Fibroblast of skin of right biceps (primary cell): ENCODE results near the gene HPS5.

ENCODE experiments used
- DNase-seq: peaks from one replicate; pipeline ENCODE4 v3.0.0-alpha.2; 2013

HPS5 gene

DNA sequence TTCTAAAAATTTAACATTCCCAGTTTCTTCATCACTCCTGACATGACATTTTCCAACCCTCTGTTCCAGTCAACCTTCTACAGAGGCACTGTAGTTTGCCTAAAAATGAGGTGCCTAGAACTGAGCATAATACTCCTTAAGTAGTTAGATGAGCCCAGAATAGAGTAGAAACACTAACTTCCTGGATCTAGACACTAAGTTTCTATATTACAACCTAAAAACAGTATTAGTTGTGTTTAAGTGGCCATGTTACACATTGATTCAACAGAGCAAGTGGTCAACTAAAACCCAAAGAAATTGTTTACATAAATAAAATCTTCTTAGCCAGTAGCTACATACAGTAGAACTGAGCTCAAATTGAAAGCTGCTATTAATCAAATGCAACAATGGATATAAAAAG is 1.3 kb downstream of the HPS5 start:
- no peak for DNase-seq

DNA sequence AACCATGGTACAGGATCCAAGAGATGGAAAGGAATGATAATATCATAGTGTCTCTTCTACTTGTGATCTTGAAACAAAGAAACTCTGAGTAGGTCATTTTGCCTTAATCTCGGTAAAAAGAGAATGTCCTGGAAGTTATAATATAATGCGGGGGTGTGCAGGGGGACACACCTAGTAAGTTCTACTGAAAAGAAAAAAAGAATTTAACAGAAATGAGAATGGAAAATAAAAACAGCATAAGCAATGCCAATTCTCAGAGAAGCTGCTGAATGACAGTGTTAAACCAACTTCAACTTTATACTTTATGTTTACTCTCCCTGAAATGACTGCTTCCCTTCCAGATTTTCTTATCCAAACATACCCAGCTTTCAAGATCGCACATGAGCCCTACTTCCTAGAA is 2.0 kb downstream of the HPS5 start:
- no peak for DNase-seq

DNA sequence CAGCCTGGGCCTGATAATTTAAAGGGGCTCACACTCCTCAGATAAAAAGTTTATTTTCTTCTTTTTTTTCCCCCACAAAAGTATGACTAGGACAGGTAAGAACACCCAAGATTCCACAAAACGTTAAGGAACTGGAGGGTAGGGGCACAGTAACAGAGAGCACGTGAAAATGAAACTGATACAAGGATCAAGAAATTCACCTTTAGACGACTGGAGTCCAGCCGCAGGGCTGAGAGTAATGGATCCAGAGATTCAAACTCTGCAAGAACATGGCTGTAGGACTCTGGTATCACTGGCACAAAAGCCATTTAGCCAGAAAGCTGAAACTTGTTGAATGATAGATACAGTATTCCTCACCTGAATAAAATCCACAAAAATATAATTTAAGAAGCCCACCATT is 4.4 kb downstream of the HPS5 start:
- DNase-seq = no peak

DNA sequence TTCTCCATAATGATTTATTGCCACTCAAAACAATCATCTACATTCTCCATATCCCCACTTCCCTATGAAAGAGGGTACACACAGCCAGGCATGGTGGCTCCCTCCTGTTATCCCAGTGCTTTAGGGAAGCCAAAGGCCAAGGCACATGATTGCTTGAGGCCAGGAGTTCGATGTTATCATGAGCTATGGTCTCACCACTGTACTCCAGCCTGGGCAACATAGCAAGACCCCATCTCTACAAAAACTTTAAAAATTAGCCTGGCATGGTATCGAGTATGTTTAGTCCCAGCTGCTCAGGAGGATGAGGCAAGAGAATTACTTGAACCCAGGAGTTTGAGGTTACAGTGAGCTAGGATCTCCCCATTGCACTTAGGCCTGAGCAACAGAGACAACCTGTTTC is 6.0 kb downstream of the HPS5 start:
- DNase-seq = no peak

DNA sequence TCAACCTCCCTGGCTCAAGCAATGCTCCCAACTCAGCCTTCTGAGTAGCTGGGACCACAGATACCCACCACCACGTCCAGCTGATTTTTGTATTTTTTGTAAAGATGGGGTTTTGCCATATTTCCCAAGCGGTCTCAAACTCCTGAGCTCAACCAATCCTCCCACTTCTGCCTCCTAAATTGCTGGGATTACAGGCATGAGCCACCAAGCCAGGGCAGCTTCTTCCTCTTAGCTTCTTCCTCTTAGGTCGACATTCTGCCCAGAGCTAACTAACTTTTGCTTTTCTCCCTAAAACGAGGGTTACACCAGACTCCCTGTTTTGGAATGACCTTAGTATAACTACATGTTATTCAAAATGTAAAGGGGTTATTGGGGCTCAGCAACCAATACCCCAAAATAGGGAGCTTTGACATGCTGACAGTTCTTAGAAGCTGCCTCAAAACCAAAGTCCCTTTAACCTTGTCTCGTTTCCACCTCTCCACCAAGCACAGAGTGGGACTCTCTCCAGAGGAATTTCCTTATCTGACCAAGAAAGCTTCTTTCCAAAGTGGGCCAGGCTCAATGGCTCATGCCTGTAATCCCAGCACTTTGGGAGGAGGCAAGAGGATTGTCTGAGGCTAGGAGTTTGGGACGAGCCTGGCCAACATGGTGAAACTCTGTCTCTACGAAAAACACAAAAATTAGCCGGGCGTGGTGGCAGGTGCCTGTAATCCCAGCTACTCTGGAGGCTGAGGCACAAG is 7.0 kb downstream of the HPS5 start:
- DNase-seq = no peak

DNA sequence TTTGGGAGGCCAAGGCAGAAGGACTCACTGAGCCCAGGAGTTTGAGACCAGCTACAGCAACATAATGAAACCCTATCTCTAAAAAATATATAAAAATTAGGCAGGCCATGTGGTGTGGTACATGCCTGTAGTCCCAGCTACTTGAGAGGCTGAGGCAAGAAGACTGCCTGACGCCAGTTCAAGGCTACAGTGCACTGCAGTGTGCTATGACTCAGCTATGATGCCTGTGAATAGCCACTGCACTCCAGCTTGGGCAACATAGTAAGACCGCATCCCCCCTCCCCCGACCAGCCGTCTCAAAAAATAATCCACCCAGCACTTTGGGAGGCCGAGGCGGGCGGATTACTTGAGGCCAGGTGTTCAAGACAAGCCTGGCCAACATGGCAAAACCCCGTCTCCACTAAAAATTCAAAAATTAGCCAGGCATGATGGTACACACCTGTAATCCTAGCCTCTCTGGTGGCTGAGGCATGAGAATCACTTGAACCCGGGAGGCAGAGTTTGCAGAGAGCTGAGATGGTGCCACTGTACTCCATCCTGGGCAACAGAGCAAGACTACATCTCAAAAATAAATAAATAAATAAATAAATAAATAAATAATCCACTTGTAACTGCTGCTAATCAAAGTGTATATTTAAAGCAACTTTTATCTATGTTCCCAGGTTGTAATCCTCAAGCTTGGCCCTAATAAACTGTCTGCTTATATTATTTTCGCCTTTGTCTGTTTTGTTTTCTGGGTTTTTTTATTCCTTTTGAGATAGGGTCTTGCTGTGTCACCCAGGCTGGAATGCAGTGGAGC is 7.8 kb downstream of the HPS5 start:
- peak; percentile 53 for DNase-seq

DNA sequence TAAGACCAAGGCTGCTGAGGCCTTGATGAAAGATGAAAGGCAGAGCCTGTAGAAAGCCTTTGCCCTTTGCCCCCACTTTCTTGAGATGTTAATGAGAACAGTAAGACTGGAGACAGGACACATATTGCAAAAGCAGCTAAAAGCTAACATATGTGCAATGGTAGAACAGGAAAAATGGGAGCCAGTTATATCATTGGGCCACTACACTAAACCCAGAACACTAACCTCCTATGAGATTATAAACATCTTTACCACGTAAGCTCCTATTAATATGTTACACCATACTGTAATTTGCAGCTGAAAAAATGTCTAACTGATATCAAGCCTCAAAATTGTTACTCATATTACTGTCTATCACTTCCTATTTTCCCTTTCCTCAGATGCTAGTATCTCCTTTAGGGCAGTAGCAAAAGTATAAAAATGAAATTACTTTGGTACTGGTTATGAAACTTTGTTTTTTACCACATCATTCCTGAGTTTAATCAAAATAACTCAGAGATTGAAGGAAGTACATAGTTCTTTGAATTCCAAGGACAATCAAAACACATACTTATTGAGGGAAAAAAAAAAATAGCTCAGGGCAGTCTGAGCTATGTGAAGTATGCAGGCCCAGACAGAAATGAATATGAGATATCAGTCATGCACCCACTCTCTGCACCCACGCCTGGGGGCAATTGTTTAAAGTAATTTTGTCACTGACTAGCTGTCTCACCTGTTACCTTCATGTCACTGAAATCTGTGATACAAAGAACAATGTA is 9.1 kb downstream of the HPS5 start:
- DNase-seq = peak; percentile 79

DNA sequence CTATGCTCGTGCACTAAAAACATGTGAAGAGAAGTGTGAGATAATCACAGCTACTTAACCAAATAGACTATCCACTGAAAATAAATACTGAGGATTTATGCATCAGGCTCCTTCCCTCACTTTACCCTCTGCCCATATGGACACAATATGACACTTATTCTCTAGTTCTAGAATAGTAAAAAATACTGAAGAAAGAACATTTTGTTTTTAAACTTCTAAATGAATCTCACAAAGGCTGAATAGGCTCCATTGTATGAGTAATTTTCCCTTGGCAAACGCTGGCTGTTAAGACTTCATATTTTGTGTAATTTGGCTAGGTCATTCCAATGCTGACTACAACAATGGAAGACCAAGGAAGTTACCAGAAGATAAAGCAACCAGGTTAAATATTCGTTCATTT is 9.9 kb downstream of the HPS5 start:
- peak; percentile 38 for DNase-seq

DNA sequence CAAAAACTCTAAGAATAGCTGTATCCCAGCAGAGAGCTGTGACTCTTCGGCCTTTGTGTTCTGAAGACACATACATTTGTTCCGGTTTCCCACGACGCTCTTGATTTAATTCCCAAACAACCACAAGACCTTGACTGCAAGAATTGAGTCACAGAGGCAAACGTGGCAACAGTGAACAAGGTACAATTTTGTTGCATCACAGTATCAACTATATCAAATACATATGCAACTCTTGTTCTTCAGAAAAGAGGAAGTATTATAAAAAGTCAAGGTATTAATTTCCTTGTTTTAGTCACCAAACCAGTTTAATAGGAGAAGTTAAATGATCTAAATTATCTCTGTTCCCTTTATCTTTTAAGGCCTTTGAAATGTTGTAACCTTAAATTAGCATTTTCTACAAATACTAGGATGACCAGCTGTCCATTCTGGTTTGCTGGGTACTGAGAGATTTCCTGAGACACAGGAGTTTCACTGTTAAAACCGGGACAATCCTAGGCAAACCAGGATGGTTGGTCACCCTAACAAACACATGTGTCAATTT is 11.1 kb downstream of the HPS5 start:
- peak; percentile 39 for DNase-seq

DNA sequence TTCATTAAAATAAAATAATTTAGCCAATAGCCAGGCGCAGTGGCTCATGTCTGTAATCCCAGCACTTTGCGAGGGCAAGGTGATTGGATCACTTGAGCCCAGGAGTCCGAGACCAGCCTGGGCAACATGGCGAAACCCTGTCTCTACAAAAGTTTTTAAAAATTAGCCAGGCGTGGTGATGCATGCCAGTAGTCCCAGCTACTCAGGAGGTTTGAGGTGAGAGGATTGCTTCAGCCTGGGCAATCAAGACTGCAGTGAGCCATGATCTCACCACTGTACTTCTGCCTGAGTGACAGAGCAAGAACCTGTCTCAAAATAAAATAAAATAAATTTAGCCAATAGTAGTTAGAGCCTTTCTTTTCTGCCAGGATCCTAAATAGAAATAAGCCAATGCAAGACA is 12.2 kb downstream of the HPS5 start:
- DNase-seq = no peak

DNA sequence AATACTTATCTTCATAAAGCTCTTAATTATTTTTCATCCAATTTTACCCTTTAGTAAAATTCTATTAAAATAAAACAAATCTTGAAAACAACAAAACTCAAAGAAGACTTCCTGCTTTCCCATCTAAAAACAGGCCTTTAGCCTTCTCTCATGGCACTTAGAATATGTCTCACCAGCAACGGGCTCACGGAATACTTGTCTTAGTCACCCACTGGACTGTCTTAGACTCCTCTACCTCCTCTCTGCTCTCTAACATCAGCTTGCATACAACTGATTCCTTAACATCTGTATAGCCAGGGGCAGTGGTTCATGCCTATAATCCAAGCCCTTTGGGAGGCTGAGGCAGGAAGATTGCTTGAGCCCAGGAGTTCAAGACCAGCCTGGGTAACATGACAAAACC is 13.7 kb downstream of the HPS5 start:
- DNase-seq = no peak

DNA sequence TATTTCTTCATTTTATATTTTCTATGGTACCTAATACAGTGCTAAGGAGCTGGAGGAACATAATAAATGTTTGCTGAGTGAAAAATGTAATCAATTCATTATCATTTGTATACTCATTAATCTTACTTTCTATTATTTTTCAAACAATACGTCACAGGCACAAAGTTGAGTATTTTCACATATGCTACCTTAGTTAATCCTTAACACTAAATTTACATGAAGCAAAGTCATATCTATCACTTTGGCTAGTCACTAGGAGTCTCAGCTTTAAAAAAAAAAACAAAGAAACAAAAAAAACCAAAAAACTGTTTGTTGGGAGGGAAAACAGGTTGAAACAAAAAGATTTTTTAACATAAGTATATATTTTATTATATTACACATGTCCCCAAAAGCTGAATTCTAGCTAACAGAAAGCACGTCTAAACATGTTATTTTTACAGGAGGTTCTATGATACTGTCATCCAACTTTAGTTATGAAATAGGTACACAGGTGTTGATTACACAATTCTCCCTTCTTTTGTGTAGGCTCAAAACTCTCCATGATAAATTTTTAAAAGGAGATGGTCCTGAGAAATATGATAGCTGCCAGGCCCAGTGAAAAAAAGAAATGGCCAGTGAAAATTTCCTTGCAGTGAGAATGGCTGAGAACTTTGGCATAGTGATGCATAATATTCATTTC is 14.3 kb downstream of the HPS5 start:
- no peak for DNase-seq

DNA sequence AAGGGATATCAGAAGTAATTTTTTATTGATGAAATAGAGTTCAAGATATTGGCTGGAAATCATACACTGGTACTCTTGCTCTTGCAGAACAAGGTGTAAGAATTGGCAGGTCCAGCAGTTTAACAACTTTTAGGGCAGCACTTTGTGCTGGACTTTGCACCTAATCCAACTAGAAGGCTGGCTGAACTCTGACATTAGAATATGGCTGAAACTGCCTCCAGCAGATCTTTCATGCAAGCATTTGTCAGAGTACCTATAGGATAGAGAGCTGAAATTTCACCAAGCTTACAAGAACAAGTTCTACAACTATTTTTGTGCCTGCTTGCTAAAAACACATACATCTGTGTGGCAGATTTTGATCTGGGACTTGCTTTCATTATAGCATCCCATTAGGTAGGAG is 17.2 kb downstream of the HPS5 start:
- DNase-seq = no peak

DNA sequence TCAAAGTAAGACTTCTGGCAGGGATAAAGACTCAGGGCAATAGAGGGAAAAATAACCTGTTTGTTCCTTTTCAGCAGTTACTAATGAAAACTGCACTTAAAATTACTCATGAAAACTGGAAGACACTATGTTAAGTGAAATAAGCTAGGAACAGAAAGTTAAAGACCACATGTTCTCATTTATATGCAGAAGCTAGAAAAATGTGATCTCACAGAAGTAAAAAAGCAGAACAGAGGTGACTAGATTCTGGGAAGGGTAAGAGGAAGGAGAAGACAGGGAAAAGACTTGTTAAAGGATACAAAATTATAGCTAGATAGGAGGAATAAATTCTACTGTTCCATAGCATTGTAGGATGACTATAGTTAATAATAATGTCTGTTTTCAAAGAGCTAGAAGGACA is 22.2 kb downstream of the HPS5 start:
- DNase-seq = no peak

DNA sequence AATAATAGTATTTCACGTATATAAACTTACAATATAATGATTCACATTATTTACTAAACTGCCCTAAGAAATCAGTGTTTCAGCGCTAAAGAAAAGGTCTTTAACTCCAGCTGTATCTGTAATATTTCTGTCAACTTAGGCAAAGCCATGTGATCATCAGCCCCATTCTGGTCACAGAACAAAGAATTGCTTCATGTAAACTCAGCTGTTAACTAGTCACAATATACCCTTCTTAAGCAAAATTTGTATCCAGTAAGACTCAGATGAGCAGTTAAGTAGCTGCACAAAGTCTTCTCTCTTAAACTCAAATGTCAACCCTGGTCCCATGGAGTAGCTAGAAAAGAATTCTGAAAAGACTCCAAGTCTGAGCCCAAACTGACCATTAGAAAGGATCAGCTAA is 26.6 kb downstream of the HPS5 start:
- no peak for DNase-seq

DNA sequence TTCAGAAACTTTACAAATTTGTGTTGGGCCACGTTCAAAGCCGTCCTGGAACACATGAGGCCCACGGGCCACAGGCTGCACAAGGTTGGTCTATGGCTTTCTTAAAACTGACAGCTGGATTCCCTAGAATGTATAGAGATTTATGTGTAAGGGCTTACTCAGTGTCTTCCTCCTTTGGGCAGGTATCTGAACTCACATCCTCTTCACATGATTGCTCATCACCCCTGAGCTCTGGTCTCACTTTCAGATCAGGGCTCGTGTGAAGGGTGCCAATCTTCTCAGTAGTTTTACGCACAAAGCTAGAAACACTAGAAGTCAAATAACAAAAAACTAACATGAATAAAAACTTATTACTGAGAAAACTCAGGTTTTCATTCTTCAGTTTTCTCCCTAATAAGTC is 27.1 kb downstream of the HPS5 start:
- no peak for DNase-seq

DNA sequence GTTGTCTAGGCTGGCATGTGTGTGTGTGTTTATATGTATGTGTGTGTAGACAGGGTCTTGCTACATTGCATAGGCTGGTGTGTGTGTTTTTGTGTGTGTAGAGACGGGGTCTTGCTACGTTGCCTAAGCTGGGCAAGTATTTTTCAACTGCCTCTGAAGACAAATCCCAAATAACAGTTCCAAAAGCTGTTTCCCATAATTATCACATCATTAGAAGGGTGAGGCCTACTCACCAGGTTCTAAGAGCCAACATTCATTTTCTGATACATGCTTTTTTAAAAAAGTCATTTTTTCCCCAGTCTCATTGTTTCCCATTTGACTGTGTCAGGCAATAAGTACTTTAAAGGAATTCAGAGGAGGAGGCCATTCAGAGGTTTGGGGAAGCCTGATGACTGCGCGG is 33.0 kb downstream of the HPS5 start:
- no peak for DNase-seq

DNA sequence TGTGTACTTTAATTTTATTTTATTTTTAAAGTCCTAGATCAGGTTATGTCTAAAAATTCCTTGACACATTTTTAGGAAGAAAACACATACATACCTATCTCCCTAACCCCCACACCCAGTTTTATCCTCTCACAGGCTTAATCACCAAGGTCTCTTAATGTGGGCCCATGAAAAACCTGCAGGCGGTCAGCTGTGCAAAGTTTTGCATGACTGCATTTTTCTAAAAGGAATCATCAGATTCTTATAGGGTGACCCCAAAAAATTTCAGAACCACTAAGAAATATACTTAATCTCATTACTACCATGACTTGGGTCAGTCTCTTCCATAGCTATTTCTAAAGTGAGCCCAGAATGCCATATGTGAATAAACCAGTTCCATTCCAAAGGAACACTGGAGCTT is 36.1 kb downstream of the HPS5 start:
- DNase-seq = no peak

DNA sequence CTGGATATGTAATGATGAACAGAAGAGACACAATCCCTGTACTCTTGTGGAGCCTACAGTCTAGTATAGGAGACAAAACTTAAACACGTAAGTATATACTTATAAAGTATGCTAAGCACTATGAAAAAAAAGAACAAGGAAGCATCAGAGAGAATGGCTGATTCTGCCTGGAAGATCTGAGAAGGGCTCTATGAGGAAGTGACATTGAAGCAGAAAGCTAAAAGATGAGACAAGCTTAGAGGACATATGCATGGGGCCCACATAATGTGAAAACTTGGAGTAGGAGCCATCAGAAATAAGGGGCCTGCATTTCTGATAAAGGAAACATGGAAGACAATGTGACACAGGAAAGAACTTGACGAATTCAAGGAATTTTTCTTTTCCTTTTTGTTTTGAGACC is 39.3 kb downstream of the HPS5 start:
- DNase-seq = no peak

DNA sequence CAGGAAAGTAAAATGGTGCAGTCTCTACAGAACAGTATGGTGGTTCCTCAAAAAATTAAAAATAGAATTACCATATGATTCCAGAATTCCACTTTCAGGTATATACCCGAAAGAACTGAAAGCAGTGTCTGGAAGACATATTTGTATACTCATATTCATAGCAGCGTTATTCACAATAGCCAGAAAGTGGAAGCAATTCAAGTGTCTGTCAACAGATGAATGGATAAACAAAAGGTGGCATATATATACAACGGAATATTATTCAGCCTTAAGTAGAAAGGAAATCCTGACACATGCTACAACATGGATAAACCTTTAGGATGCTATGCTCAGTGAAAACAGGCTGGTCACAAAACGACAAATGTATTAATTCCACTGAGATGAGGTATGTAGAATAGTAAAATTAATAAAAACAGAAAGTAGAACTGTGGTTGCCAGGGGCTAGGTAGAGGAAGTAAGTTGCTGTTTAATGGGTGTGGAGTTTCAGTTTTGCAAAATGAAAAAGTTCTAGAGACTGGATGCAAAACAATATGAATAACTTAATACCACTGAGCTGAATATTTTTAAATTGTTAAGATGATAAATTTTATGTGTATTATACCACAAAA is 41.4 kb downstream of the HPS5 start:
- DNase-seq = no peak

DNA sequence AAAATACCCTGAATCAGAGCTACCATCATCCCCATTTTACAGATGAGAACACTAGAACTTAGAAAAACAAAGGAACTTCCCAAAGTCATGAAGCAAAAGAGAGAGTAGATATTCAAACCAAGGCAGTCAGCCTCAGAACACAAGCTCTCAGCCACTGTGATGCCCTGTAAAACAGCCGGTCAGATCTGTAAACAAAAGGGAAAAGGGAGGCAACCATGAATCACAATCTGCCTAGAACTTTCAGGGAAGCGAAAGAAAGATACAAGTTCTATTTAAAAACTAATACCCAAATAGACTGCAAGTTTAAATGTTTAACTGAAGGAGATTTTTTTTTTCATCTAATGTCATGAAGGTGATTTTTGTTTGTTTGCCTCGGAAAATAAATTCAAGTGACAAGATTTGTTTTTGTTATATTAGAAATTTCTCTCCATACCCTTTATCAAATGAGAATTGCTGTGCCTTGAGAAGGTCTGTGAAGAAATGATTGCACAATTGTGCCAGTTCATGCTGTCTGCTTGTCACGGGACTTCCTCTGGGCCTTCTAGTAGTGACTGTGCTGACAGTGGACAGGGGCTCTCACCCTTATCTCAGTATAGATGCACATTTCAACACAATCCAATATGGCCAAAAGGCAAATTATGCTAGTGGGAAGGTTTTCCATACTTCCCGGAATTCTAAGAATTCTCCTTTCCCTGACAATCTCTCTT is 44.2 kb downstream of the HPS5 start:
- DNase-seq = no peak

DNA sequence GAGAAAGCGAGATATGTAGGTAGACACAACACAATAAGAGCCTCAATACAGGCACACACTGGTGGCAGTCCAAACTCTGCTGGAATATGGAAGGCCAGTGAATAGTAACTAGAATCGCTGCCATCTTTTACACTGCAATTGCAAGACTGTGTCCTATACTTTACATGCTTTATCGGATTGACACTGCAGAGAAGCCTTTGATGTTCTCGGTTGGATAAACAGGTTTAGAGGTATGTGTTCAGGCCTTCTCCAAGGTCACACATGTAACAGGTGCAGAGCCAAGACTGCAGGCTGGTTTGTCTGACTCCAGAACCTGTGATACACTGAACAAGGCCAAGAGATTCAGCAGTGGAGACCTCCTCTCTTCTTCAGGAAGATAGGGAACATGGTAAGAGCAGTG is 50.7 kb downstream of the HPS5 start:
- DNase-seq = no peak
